Activated naive CD4-positive, alpha-beta T cell treated with anti-CD3 and anti-CD28 coated beads, Interleukin-2, amount 50 U/mL, for 72 hours (primary cell): ENCODE data around the gene CENPS. TPM values are rescaled to one million over a fixed set of nuclear protein-coding genes. Genes with fewer than 3 reads are reported as not detected.
"Not testable (repeated sequence)": the region's sequence is repeated elsewhere in the genome, so short reads cannot be mapped to it uniquely, and the experiment has no call there.

Experiments used
- ATAC-seq, 2 donors: fragments of 150-1000 bp; cut with Tn5 transposase; 2 replicates each; pipeline ENCODE4 v1.10.0; 2021; ENCODE audit warnings: mild to moderate bottlenecking in 2 of 2, moderate library complexity in 2 of 2
- DNase-seq, 2 donors: peaks; one replicate each; pipeline ENCODE4 v3.0.0; 2021 to 2022; ENCODE audit warnings: low spot score in 2 of 2
- H3K27ac Mint-ChIP-seq, 2 donors: one replicate each; pipeline ENCODE4 v1.8.0; 2022; ENCODE audit warnings: mild to moderate bottlenecking in 2 of 2, mixed read lengths in 2 of 2
- H3K36me3 Mint-ChIP-seq, 2 donors: one replicate each; pipeline ENCODE4 v1.8.0; 2022; ENCODE audit warnings: mixed read lengths in 2 of 2
- H3K9me3 Mint-ChIP-seq, 2 donors: one replicate each; pipeline ENCODE4 v1.8.0; 2022; ENCODE audit warnings: mixed read lengths in 2 of 2
- total RNA-seq, 2 donors: library from RNA; stranded (reverse); gene quantifications; one replicate each; pipeline ENCODE4 v1.2.3, GENCODE V29; 2022

The CENPS gene
- total RNA-seq, 2 donors from 2014 or later: 8.6 to 16.7 TPM

DNA sequence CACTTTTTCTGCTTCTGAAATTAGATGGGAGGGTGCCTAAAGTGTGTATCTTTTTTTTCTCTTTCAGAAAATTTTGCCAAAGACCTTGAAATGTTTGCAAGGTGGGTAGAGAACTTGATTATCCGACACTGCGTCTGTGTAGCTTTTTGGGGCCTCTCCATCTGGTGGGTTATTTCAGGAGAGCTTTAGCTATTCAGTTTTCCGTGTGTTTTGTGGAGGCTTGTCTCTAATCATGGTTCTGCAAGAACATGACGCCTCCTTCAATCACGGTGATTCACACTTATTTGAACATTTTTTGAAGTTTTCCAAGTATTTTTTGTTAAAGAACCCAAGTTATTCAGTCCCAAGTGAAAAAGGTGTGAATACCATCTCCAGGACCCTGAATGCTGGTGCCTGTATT is 4.4 kb downstream of the CENPS start:
- Mint-ChIP-seq H3K36me3 (no peaks in the 10 kb centered on the region), H3K27ac (no peak overlapping the region), H3K9me3 (no peaks in the 10 kb centered on the region)
- DNase-seq (no peak), ATAC-seq (no peak)

- Mint-ChIP-seq H3K27ac (no peak overlapping the region), H3K36me3 (no peaks in the 10 kb centered on the region), H3K9me3 (no peaks in the 10 kb centered on the region)
- ATAC-seq: no peak
- no peak for DNase-seq
These were observed 6.8 kb downstream of the CENPS start for GRCh38 chr1:10437052-10437451.

DNA sequence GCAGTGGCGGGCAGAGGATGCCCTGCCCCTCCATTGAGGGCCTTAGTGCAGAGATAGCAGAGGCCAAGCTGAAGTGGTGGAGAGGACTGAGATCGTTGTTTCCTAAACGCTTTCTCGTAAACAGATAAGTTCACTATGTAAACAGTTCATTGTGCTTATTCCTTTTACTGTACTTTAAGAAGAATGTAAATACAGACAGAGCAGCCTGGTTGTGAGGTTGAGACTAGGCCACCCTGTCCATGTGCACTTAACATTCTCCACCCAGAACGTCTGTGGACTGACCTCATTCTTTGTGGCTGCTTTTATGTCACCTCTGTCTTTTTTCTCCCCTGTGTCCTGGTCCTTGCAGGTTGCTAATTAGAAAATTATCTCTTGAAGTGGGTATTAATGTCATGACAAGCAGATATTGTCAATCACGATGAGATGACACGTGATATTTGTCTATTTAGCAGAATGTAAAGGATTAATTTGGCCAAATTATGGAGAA is 8.5 kb downstream of the CENPS start:
- DNase-seq (no peak), ATAC-seq (no peak)
- H3K27ac Mint-ChIP-seq: peak overlapping the region in 1 of 2 donors; percentile 3
- no peaks in the 10 kb centered on the region for H3K9me3 Mint-ChIP-seq
- H3K36me3 Mint-ChIP-seq: no peaks in the 10 kb centered on the region

GRCh38 chr1:10440305-10440704 is 10.1 kb downstream of the CENPS start:
- no peaks in the 10 kb centered on the region for H3K36me3 Mint-ChIP-seq

DNA sequence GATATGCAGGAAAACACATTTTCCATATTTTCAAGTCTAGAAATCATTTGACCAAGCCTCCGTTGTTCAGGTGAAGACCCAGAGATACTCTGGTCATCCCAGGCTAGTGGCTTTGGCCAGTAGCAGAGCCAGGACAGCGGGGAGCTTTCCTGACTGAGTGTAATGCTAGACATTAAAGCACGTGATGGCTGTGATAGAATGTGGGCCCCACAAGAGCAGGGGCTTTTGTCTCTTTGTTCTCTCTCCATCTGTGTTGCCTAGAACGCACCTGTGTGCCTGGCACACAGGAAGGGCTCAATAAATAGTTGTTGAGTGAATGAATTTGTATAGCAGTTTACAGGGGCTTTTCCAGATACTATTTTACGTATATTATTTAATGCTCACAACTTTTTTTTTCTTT is 10.6 kb downstream of the CENPS start:
- ATAC-seq (no peak), DNase-seq (no peak)
- no peak overlapping the region for H3K27ac Mint-ChIP-seq
- H3K36me3 Mint-ChIP-seq: no peaks in the 10 kb centered on the region
- H3K9me3 Mint-ChIP-seq: no peaks in the 10 kb centered on the region

More at GRCh38 chr1:10440305-10440704, 10.1 kb downstream of the CENPS start:
- ATAC-seq (no peak), DNase-seq (no peak)
- H3K27ac Mint-ChIP-seq: no peak overlapping the region
- no peaks in the 10 kb centered on the region for H3K9me3 Mint-ChIP-seq

DNA sequence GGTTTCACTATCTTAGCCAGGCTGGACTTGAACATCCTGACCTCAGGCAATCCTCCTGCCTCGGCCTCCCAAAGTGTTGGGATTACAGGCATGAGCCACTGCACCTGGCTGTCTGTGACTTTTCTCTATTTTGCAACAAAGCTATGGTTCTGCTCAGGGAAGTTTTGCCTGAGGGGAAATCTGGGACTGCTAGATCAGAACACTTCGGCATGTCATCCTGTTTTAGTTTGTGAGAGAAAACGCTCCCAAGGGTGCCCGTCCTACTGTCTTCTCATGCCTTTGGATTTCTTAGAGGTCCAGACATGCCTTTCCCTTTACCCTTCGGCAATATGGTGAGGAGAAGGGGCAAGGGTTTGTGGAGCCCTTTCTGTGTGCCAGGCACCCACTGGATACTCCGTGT is 14.0 kb downstream of the CENPS start:
- H3K36me3 Mint-ChIP-seq: no peaks in the 10 kb centered on the region
- no peak overlapping the region for H3K27ac Mint-ChIP-seq
- DNase-seq (no peak), ATAC-seq (no peak)
- no peaks in the 10 kb centered on the region for H3K9me3 Mint-ChIP-seq

DNA sequence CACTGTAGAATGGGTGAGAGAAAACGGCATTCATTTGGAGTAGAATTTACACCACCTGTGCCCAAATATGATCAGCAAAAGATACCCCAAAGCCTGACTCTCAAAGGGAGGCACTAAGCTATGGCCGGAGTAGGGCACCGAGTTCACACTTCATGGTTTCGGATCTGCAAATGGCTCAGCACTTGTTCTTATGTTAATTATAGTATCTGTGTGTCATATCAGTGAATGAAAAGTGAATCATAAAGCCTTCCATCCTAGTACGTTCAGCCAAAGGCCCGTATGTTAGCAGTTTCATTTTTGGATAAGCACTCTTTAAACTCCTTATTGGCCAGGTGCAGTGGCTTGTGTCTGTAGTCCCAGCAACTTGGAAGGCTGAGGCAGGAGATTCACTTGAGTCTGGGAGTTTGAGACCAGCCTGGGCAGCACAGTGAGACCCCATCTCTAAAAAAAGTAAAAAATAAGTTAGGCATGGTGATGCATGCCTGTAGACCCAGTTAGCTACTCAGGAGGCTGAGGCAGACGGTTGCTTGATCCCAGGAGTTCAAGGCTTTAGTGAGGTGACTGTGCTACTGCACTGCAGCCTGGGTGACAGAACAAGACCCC is 14.7 kb downstream of the CENPS start:
- peak in 1 of 2 donors; percentile 47 for ATAC-seq
- H3K9me3 Mint-ChIP-seq: no peaks in the 10 kb centered on the region
- DNase-seq: no peak
- no peaks in the 10 kb centered on the region for H3K36me3 Mint-ChIP-seq
- H3K27ac Mint-ChIP-seq: peak overlapping the region in 1 of 2 donors; percentile 35

DNA sequence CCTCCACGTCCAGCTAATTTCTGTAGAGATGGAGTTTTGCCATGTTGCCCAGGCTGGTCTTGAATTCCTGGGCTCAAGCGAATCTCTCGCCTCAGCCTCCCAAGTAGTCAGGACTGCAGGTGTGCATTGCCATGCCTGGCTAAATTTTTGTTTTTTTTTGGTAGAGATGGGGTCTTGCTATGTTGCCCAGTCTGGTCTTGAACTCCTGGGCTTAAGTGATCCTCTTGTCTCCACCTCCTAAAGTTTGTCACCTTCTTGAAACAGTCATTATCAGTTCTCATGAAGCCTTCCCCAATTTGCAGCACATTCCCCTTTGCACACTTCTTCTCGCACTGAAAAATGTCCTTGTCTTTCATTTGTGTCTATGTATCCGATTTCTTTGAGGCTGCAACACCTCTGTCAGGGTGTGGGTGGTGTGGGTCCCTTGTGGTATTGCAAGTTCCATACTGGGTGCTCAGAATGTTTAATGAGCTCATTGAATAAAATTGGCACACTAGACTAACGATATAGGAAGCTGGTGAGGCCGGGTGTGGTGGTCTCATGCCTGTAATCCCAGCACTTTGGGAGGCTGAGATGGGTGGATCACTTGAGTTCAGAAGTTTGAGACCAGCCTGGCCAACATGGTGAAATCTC is 16.7 kb downstream of the CENPS start:
- H3K36me3 Mint-ChIP-seq: no peaks in the 10 kb centered on the region

GRCh38 chr1:10449751-10450150 is 19.5 kb downstream of the CENPS start, which contains the start of gene CORT:
TSS of gene CORT (plus strand) at chr1:10450031. CDS start at chr1:10450224, 193 bp downstream.
- no peaks in the 10 kb centered on the region for H3K9me3 Mint-ChIP-seq
- H3K36me3 Mint-ChIP-seq: no peaks in the 10 kb centered on the region
- no peak within 1 kb of the TSS for H3K27ac Mint-ChIP-seq
- DNase-seq (no peak), ATAC-seq (no peak)

More for the DNA sequence above, 16.7 kb downstream of the CENPS start:
- no peak for DNase-seq
- Mint-ChIP-seq H3K27ac (no peak overlapping the region), H3K9me3 (no peaks in the 10 kb centered on the region)
- no peak for ATAC-seq

GRCh38 chr1:10450156-10450814 is 20.1 kb downstream of the CENPS start:
- ATAC-seq (peak in 1 of 2 donors; percentile 22), DNase-seq (no peak)
- Mint-ChIP-seq H3K27ac (no peak overlapping the region), H3K9me3 (no peaks in the 10 kb centered on the region), H3K36me3 (no peaks in the 10 kb centered on the region)

DNA sequence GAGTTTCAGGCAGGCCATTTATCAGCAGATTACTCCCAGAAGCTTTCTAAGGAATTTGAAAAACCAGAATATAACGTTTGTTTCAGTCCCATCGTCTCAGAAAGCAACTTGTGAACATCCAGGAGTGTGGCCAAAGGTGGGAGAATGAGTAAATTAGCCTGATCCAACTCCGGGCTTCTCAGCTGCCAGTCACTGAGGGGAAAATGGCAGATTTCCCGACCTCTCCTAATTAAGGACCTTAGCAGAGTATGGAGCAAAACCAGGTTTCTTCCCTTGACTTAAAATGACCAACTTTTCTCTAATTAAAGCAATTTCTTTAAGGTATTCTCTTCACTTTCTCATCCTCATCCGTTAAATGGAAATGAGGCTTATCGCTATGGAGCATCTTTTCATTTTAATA is 20.6 kb downstream of the CENPS start:
- Mint-ChIP-seq H3K27ac (no peak overlapping the region), H3K36me3 (no peaks in the 10 kb centered on the region), H3K9me3 (no peaks in the 10 kb centered on the region)
- no peak for ATAC-seq
- DNase-seq: no peak

- no peak overlapping the region for H3K27ac Mint-ChIP-seq
- no peak for DNase-seq
- ATAC-seq: no peak
These were observed 21.1 kb downstream of the CENPS start for GRCh38 chr1:10451287-10451686.

GRCh38 chr1:10456048-10456447 is 25.8 kb downstream of the CENPS start:
- Mint-ChIP-seq H3K36me3 (peaks cover 0 to 3% of the 10 kb centered on the region in 2 donors), H3K9me3 (no peaks in the 10 kb centered on the region), H3K27ac (no peak overlapping the region)
- no peak for DNase-seq
- ATAC-seq: no peak

More at GRCh38 chr1:10451287-10451686, 21.1 kb downstream of the CENPS start:
- Mint-ChIP-seq H3K36me3 (no peaks in the 10 kb centered on the region), H3K9me3 (no peaks in the 10 kb centered on the region)

- Mint-ChIP-seq H3K27ac (no peak overlapping the region), H3K36me3 (peaks cover 0 to 10% of the 10 kb centered on the region in 2 donors), H3K9me3 (no peaks in the 10 kb centered on the region)
- no peak for ATAC-seq
- DNase-seq: no peak
These were observed 26.4 kb downstream of the CENPS start for GRCh38 chr1:10456661-10457060.

DNA sequence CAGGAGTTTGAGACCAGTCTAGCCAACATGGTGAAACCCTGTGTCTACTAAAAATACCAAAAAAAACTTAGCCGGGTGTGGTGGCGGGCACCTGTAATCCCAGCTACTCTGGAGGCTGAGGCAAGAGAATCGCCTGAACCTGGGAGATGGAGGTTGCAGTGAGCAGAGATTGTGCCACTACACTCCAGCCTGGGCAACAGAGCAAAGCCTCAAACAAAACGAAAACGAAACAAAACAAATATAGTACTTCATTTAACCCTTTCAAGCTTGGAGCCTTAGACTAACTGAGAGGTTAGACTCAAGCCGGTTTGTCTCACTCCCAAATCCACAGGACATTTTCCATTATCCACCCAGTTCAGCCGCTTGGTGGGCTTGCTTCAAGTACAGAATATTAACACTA is 27.2 kb downstream of the CENPS start:
- not testable (repeated sequence) for DNase-seq, ATAC-seq, H3K27ac Mint-ChIP-seq, H3K9me3 Mint-ChIP-seq
- peaks cover 0 to 10% of the 10 kb centered on the region in 2 donors for H3K36me3 Mint-ChIP-seq

DNA sequence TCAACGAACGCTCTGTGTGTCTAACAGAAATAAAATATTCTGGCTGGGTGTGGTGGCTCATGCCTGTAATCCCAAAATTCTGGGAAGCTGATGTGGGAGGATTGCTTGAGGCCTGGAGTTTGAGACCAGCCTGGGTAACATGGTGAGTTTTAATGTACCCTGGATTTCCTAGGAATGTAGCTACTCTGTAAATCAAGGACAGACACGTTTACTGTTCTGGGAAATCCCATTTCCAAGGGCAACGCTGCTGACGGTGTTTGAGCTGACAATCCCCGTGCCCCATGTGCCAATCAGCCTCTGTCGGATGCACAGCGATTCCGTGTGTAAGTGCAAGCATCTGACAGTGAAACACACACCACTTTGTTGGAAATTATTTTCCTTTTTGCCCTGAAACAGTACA is 27.6 kb downstream of the CENPS start:
- ATAC-seq (no peak), DNase-seq (no peak)
- Mint-ChIP-seq H3K36me3 (peaks cover 0 to 10% of the 10 kb centered on the region in 2 donors), H3K9me3 (no peaks in the 10 kb centered on the region), H3K27ac (no peak overlapping the region)

DNA sequence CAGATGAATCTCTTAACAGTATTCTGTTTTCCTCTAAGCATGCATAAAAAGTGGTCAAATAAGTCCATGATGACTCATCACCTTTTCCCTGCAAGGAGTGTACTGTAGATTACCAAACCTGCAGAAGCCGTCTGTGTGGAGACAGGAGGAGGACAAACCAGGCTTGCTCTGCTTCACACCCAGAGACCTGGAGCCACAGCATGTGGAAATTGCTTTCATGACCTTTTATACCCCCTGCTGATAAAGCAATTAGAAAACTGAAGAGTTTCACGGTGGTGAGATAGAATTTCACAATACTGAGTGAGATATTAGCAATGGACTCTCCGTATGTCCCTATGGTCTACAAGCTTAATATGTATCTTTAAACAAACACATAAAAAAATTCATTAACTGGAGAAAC is 29.0 kb downstream of the CENPS start:
- H3K9me3 Mint-ChIP-seq: no peaks in the 10 kb centered on the region
- no peak for DNase-seq
- H3K27ac Mint-ChIP-seq: no peak overlapping the region
- H3K36me3 Mint-ChIP-seq: peaks cover 6 to 10% of the 10 kb centered on the region in 2 donors
- no peak for ATAC-seq
